CD4-positive, alpha-beta T cell treated with Interferon alpha-2 for 1 hour (primary cell): ENCODE results near the gene ELOA2.
"Not testable (repeated sequence)": the region's sequence is repeated elsewhere in the genome, so short reads cannot be mapped to it uniquely, and the experiment has no call there.

Experiments
- DNase-seq, 2 donors: peaks; one replicate each; pipeline ENCODE4 v3.0.0-alpha.2; 2020 to 2022

ELOA2 gene

DNA sequence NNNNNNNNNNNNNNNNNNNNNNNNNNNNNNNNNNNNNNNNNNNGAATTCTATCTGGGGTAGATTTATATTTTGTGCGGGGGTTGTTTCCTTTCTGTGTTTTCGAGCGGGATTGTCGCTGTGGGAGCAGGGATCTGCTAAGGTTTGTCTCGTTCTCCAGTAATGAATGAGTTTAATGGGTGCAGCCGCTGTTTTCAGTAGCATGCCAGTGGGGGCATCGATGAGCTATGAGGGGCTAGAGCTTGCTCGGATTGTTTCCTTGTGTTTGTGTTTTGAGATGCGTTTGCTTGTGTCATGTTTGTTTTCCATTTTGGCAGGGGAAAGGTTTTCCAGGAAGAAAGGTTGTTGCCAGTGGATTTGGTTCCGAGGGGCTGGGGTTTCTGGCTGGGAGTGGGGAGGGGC, 15.6 kb downstream of the ELOA2 start:
- DNase-seq = not testable (repeated sequence)
